Heart left ventricle (tissue), 16 donors: ENCODE results near the gene GALR3. TPM values are rescaled to one million over a fixed set of nuclear protein-coding genes. Genes with fewer than 3 reads are reported as not detected.
A peak's percentile ranks its signal among the peaks of the same experiment; 100 is the strongest.

ENCODE experiments used
- ATAC-seq, 4 donors: fragments of 200-7000 bp; cut with Tn5 transposase; one replicate each; pipeline ENCODE4 v1.9.1; 2020 to 2022; ENCODE audit warnings: moderate library complexity in 4 of 4, mild to moderate bottlenecking in 3 of 4, moderate number of reproducible peaks in 1 of 4
- DNase-seq, 5 donors: peaks; one replicate each; pipeline ENCODE4 v3.0.0-alpha.2; 2020
- H3K27ac ChIP-seq, 12 donors: fragments of 200-600 bp; sonication (generic) in 4 of 12; one replicate each; pipeline versions ENCODE4 v1.5.0 to v1.8.0; 2016 to 2022; ENCODE audit warnings: mild to moderate bottlenecking in 2 of 12
- H3K27me3 ChIP-seq, 9 donors: fragments of 200-600 bp; sonication (generic) in 2 of 9; one replicate each; pipeline versions ENCODE4 v1.5.1 to v1.8.0; 2016 to 2022; ENCODE audit warnings: mild to moderate bottlenecking in 3 of 9
- H3K36me3 ChIP-seq, 9 donors: fragments of 200-600 bp; sonication (generic) in 2 of 9; one replicate each; pipeline versions ENCODE4 v1.5.0 to v1.8.0; 2018 to 2022; ENCODE audit warnings: mild to moderate bottlenecking in 2 of 9
- H3K4me1 ChIP-seq, 12 donors: fragments of 200-600 bp; sonication (generic) in 4 of 12; one replicate each; pipeline versions ENCODE4 v1.5.0 to v1.8.0; 2016 to 2022; ENCODE audit warnings: mild to moderate bottlenecking in 3 of 12
- H3K4me3 ChIP-seq, 12 donors: fragments of 200-600 bp; sonication (generic) in 4 of 12; one replicate each; pipeline versions ENCODE4 v1.5.0 to v1.8.0; 2017 to 2022; ENCODE audit warnings: mild to moderate bottlenecking in 9 of 12, moderate library complexity in 4 of 12
- H3K9me3 ChIP-seq, 12 donors: fragments of 200-600 bp; sonication (generic) in 4 of 12; one replicate each; pipeline versions ENCODE4 v1.5.0 to v1.8.0; 2016 to 2022; ENCODE audit warnings: mild to moderate bottlenecking in 1 of 12
- POLR2A ChIP-seq, 2 donors: fragments of 450-650 bp; IDR thresholded peaks; one replicate each; pipeline ENCODE4 v1.6.1; 2017; ENCODE audit warnings: antibody characterized with exemption in 2 of 2, mild to moderate bottlenecking in 2 of 2, moderate library complexity in 2 of 2
- WGBS, 4 donors: extraction: QIAGEN DNeasy Blood & Tissue Kit in 2 of 4; methylation state at CpG; one replicate each; pipeline versions ENCODE4 v1.1.5 to v1.1.7; 2013 to 2018; 5-methylcytosine and 5-hydroxymethylcytosine counted together
- intact Hi-C, 10 donors: fragments of 100-400 bp; cut with DNase I; formaldehyde crosslinking; loops; one replicate each; pipeline versions ENCODE4 v1.11.1 to v1.14.2; 2022
- polyA plus RNA-seq, 2 donors: library from polyadenylated mRNA; stranded (reverse); fragments of 200-250 nt; gene quantifications; one replicate each; pipeline ENCODE4 v1.2.3, GENCODE V29; 2013
- total RNA-seq, 9 donors: library from RNA; depleted of rRNA in 2 of 9; stranded (reverse); fragments of >200 nt in 2 of 9; fragmentation: NEBNext Ultra II Directional in 3 of 9; extraction: Animal tissue kit (Norgen Biotek cat#: 25700) in 3 of 9; gene quantifications; one replicate each; pipeline versions ENCODE4 v1.1.0 to v1.2.4, GENCODE V29; 2016 to 2023
- TF ChIP-seq, protein P1 (sequence below), 12 donors: fragments of 200-600 bp; sonication (generic) in 4 of 12; IDR thresholded peaks; one replicate each; pipeline versions ENCODE4 v1.5.0 to v1.8.0; 2018 to 2022; ENCODE audit warnings: antibody characterized with exemption in 12 of 12, mild to moderate bottlenecking in 5 of 12
- donor health status: ischemic (EF 13 %, LVEDD 7.1; RV severe dilation, severe dysfunction).
- donor health status: healthy with polysubstance abuse.
- donor health status: DM: no; HTN: yes; CAD: no.
- donor health status: DM: no; HTN: no; CAD: no.
- donor health status: ischemic (EF 25% LVEDD 6.9; RV normal size, moderate dysfunction).
- donor health status: ischemic (EF 25% LVEDD 5.7; RV mildly dilated, moderate dysfunction).
- donor health status: healthy.
- donor health status: DM: yes; HTN: yes; CAD: no.
- donor health status: ischemic (EF 35%, LVEDD 5.7; RV mildly dilated, moderate dysfunction).
- donor health status: nonischemic (EF 11% LVEDD 7.7; RV severe dilation, severe dysfunction).
- donor health status: DM: yes; HTN: yes; CAD: no.
- donor health status: PGD.
- donor health status: ischemic (EF 29% LVEDD 5.4; RV normal size, mild dysfunction).
- donor health status: nonischemic (EF 23%, LVEDD 6.1; RV moderate dilation, normal function).

Gene GALR3
- total and polyA plus RNA-seq, 11 donors: not detected

DNA sequence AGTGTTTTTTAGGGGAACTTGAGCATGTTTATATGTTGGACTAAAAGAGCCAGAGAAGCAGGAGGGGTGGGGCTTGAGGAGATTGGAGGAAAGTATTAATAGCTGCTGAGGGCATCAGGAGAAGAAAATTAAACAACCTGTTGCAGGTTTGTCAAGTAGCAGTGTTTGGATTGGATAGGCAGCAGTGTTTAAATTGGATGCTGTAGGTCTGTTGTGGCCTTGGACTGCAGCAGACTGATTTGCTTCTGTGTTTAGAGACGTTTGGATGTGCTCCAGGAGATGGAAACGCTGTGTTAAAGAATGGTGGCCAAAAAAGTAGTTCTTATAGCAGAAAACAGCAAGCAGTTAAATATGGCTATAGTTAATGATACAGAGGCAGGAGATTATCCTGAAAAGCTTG, 31.8 kb downstream of the GALR3 start:
- H3K4me3 ChIP-seq: no peak overlapping the region
- peaks cover 0 to 95% (median 89%) of the 10 kb centered on the region in 9 donors for H3K36me3 ChIP-seq
- peak in 1 of 4 donors; percentile 22 for ATAC-seq
- no peaks in the 10 kb centered on the region for H3K9me3 ChIP-seq
- peak overlapping the region in 4 of 12 donors; percentile 5 to 52 (median 29) for H3K27ac ChIP-seq
- DNase-seq: no peak
- TF ChIP-seq POLR2A (IDR thresholded peaks at IDR 0.05): no peak
- TF ChIP-seq, protein P1, sequence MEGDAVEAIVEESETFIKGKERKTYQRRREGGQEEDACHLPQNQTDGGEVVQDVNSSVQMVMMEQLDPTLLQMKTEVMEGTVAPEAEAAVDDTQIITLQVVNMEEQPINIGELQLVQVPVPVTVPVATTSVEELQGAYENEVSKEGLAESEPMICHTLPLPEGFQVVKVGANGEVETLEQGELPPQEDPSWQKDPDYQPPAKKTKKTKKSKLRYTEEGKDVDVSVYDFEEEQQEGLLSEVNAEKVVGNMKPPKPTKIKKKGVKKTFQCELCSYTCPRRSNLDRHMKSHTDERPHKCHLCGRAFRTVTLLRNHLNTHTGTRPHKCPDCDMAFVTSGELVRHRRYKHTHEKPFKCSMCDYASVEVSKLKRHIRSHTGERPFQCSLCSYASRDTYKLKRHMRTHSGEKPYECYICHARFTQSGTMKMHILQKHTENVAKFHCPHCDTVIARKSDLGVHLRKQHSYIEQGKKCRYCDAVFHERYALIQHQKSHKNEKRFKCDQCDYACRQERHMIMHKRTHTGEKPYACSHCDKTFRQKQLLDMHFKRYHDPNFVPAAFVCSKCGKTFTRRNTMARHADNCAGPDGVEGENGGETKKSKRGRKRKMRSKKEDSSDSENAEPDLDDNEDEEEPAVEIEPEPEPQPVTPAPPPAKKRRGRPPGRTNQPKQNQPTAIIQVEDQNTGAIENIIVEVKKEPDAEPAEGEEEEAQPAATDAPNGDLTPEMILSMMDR (IDR thresholded peaks at IDR 0.05): no peak
- peaks cover 0 to 52% (median 16%) of the 10 kb centered on the region in 12 donors for H3K4me1 ChIP-seq
- H3K27me3 ChIP-seq: no peaks in the 10 kb centered on the region
- intact Hi-C loops: no loop called here
- 23 to 36% (median 31%) methylated on average over 2 of the region's 2 CpGs for WGBS, 4 donors

DNA sequence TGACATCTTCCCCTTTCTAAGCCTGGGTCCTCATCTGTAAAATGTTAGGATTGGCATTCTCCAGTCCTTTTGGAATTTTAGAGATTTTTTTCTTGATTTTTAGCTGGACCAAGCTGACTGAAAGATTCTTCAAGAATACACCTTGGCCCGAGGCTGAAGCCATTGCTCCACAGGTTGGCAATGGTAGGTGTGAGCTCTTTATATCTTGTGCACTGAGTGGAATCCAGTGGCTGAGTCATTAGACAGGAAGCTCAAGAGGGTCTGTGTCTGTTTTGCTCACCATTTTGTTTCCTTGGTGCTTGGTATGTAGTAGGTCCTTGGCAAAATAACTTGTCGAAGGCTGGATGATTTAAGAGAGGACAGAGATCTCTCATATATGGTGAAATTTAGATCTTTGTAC, 32.3 kb downstream of the GALR3 start:
- ATAC-seq: peak in 1 of 4 donors; percentile 39

DNA sequence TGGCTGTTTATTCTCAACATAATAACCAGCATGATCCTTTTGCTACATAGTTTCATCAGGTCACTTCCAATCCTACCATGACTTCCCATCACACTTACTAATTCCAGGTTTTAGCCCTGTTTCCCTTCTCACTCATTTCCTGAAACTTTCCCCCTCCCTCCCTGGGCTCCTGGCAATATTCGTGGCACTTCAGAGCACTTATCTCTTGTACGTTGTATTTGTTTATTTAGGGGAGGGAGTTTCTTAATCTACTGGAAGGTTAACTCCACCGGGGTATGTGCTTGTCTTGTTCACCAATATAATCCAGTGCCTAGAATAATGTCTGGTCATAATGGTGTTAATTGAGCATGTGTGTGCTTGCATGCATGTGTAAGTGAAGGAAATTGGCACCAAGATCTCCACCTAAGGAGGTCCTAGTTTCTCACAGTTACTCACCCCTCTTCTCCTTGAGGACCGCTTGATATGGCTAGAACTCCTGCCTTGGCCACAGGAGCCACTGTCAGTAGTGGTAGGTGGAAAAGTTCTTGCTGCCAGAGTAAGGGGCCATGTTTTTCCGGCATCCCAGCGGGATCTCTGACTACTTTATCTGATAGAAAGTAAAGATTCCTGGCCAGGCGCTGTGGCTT, 37.7 kb downstream of the GALR3 start:
- TF ChIP-seq, protein P1 (IDR thresholded peaks at IDR 0.05): no peak
- no peak for TF ChIP-seq POLR2A (IDR thresholded peaks at IDR 0.05)
- Histone ChIP-seq H3K9me3 (no peaks in the 10 kb centered on the region), H3K27me3 (no peaks in the 10 kb centered on the region), H3K27ac (peak overlapping the region in 8 of 12 donors; percentile 10 to 76 (median 66)), H3K4me3 (no peak overlapping the region), H3K36me3 (peaks cover 2 to 100% (median 100%) of the 10 kb centered on the region in 9 donors), H3K4me1 (peaks cover 3 to 49% (median 14%) of the 10 kb centered on the region in 12 donors)
- no peak for DNase-seq
- intact Hi-C loops: no loop called here
- peak in 1 of 4 donors; percentile 35 for ATAC-seq
- 61 to 64% (median 63%) methylated on average over 7 of the region's 7 CpGs for WGBS, 4 donors

More for the DNA sequence above, 32.3 kb downstream of the GALR3 start:
- Histone ChIP-seq H3K4me1 (peaks cover 0 to 52% (median 12%) of the 10 kb centered on the region in 12 donors), H3K9me3 (no peaks in the 10 kb centered on the region), H3K4me3 (no peak overlapping the region), H3K27ac (peak overlapping the region in 4 of 12 donors; percentile 5 to 52 (median 29)), H3K36me3 (peaks cover 2 to 100% (median 94%) of the 10 kb centered on the region in 9 donors), H3K27me3 (no peaks in the 10 kb centered on the region)
- TF ChIP-seq, protein P1 (IDR thresholded peaks at IDR 0.05): no peak
- no peak for TF ChIP-seq POLR2A (IDR thresholded peaks at IDR 0.05)
- DNase-seq: no peak
- intact Hi-C loops: no loop called here
- 76 to 95% (median 91%) methylated on average over 2 of the region's 2 CpGs for WGBS, 4 donors

DNA sequence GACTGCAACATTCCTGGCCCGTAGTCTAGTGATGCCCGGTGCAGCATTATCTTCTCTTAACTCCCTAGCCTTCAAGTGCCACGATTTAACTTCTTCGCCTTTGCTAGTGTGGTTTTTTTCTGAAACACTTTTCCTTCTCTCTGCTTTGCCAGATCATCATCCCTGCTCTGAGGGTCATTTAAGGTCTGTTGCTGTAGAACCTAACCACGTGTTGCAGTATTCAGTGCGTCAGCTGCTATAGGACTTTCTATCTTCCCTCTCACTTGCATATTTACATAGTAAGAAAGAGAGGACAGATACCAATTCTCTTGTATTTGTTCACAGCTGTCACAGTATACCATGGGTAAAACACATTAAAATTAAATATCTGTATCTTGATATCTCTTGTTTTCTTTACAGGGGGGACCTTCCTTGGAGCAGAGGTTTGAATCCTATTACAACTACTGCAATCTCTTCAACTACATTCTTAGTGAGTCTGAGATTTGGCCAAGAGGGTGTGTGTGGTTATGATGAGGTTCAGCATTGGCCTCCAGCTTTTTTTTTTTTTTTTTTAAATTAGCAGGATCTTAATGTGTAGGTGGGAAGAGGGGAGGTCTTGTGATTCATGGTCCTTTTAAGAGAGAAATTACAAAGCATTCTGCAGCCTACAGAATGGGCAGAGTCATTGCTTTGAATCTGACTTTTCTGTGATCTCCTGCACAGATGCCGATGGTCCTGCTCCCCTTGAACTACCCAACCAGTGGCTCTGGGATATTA, 39.6 kb downstream of the GALR3 start:
- no peaks in the 10 kb centered on the region for H3K27me3 ChIP-seq
- peaks cover 2 to 100% (median 98%) of the 10 kb centered on the region in 9 donors for H3K36me3 ChIP-seq
- intact Hi-C loops: loop anchor here in 9 of 10 donors (1.0 to 2.0 kb wide), 3 partner anchors 44 to 46 kb away; no protein-coding TSS in a partner anchor
- no peak overlapping the region for H3K4me3 ChIP-seq
- peak; percentile 28 to 55 (median 41) for ATAC-seq
- 56 to 63% (median 59%) methylated on average over 7 of the region's 7 CpGs for WGBS, 4 donors
- peak overlapping the region in 11 of 12 donors; percentile 11 to 60 (median 42) for H3K27ac ChIP-seq
- TF ChIP-seq POLR2A (IDR thresholded peaks at IDR 0.05): no peak
- TF ChIP-seq, protein P1 (IDR thresholded peaks at IDR 0.05): no peak
- DNase-seq: no peak
- peaks cover 3 to 49% (median 14%) of the 10 kb centered on the region in 12 donors for H3K4me1 ChIP-seq
- H3K9me3 ChIP-seq: no peaks in the 10 kb centered on the region
